Measurements from ENCODE around the gene C10orf67.

DNA sequence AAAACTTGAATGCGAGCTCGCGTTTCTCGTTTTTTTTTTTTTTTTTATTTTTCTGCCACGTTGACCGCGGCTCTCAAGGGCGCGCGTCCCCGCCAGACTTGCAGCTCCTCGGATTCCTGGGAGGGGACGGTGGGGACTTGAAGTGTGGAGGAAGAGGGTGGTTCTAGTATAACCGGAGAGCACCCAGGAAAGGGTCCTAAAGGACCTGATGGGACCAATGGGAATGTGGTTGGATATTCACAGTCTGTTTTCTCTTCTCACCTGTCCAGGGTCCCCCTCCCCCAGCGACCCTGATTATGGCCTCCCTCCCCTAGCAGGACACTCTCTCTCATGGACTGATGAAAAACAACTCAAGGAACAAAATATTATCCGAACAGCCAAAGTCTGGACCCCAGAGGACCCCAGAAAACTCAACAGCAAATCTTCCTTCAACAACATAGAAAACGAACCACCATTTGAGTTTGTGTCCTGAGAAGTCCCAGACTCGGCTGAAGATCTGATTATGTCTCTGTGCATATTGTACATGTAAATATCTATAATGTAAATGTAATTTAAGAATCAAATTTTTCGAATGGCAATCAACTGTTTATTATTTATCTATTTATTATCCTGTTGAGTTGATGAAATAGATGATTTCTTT lies 151.0 kb downstream of the C10orf67 start:
- TF ChIP-seq, protein P1, sequence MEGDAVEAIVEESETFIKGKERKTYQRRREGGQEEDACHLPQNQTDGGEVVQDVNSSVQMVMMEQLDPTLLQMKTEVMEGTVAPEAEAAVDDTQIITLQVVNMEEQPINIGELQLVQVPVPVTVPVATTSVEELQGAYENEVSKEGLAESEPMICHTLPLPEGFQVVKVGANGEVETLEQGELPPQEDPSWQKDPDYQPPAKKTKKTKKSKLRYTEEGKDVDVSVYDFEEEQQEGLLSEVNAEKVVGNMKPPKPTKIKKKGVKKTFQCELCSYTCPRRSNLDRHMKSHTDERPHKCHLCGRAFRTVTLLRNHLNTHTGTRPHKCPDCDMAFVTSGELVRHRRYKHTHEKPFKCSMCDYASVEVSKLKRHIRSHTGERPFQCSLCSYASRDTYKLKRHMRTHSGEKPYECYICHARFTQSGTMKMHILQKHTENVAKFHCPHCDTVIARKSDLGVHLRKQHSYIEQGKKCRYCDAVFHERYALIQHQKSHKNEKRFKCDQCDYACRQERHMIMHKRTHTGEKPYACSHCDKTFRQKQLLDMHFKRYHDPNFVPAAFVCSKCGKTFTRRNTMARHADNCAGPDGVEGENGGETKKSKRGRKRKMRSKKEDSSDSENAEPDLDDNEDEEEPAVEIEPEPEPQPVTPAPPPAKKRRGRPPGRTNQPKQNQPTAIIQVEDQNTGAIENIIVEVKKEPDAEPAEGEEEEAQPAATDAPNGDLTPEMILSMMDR (IDR thresholded peaks at IDR 0.05; ENCODE audit: poor library complexity, severe bottlenecking), result no peak
- TF ChIP-seq POLR2AphosphoS5 (IDR thresholded peaks at IDR 0.05) (no peak), EP300 (conservative IDR thresholded peaks at IDR 0.05; ENCODE audit: poor library complexity, severe bottlenecking) (no peak), EZH2 (IDR thresholded peaks at IDR 0.05; ENCODE audit: borderline replicate concordance, insufficient read depth, low read length, poor library complexity, severe bottlenecking) (no peak), SMC3 (conservative IDR thresholded peaks at IDR 0.05; ENCODE audit: poor library complexity) (no peak), RAD21 (conservative IDR thresholded peaks at IDR 0.05) (no peak), TAF1 (IDR thresholded peaks at IDR 0.05; ENCODE audit: low read depth) (no peak), MXI1 (conservative IDR thresholded peaks at IDR 0.05; ENCODE audit: poor library complexity, severe bottlenecking) (no peak)
- TF ChIP-seq, protein P2, sequence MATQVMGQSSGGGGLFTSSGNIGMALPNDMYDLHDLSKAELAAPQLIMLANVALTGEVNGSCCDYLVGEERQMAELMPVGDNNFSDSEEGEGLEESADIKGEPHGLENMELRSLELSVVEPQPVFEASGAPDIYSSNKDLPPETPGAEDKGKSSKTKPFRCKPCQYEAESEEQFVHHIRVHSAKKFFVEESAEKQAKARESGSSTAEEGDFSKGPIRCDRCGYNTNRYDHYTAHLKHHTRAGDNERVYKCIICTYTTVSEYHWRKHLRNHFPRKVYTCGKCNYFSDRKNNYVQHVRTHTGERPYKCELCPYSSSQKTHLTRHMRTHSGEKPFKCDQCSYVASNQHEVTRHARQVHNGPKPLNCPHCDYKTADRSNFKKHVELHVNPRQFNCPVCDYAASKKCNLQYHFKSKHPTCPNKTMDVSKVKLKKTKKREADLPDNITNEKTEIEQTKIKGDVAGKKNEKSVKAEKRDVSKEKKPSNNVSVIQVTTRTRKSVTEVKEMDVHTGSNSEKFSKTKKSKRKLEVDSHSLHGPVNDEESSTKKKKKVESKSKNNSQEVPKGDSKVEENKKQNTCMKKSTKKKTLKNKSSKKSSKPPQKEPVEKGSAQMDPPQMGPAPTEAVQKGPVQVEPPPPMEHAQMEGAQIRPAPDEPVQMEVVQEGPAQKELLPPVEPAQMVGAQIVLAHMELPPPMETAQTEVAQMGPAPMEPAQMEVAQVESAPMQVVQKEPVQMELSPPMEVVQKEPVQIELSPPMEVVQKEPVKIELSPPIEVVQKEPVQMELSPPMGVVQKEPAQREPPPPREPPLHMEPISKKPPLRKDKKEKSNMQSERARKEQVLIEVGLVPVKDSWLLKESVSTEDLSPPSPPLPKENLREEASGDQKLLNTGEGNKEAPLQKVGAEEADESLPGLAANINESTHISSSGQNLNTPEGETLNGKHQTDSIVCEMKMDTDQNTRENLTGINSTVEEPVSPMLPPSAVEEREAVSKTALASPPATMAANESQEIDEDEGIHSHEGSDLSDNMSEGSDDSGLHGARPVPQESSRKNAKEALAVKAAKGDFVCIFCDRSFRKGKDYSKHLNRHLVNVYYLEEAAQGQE (IDR thresholded peaks at IDR 0.05; ENCODE audit: borderline replicate concordance), result no peak
